Esophagus muscularis mucosa (tissue), 3 donors: ENCODE results near the gene ANKEF1.

Experiments
- CTCF ChIP-seq, 3 experiments: fragments of 200-600 bp in 2 of 3; fragments of 450-650 bp in 1 of 3; sonication (generic) in 2 of 3; IDR thresholded peaks; one replicate each; pipeline ENCODE4 v1.5.1; 2017 to 2019; ENCODE audit warnings: antibody characterized with exemption in 3 of 3, mild to moderate bottlenecking in 2 of 3, moderate library complexity in 1 of 3
- POLR2A ChIP-seq: fragments of 450-650 bp; IDR thresholded peaks from one replicate; pipeline ENCODE4 v1.6.1; 2017; ENCODE audit warnings: antibody characterized with exemption, moderate library complexity, mild to moderate bottlenecking, low read depth
- POLR2AphosphoS5 ChIP-seq, 2 donors: sonication (generic); formaldehyde crosslinking; IDR thresholded peaks; one replicate each; pipeline ENCODE4 v1.6.1; 2017; ENCODE audit warnings: antibody characterized with exemption in 2 of 2

- TF ChIP-seq CTCF (IDR thresholded peaks at IDR 0.05) (no peak), POLR2A (no peak), POLR2AphosphoS5 (IDR thresholded peaks at IDR 0.05) (no peak)
These were observed 55.2 kb downstream of the ANKEF1 start for GRCh38 chr20:10089871-10090587.
